OCI-LY1 (cell line): ENCODE results near the gene FBXO30.

Source experiments
- EZH2 ChIP-seq: fragments of 200-600 bp; sonication (generic), shearing (Covaris generic); IDR thresholded peaks from 2 replicates; pipeline ENCODE4 v1.8.0; 2017; ENCODE audit warnings: borderline replicate concordance, mixed run types, mild to moderate bottlenecking, antibody characterized with exemption, low read length, moderate library complexity, mixed read lengths
- TF ChIP-seq, protein P1 (sequence below): fragments of 200-600 bp; sonication (generic), shearing (Covaris generic); IDR thresholded peaks from 2 replicates; pipeline ENCODE4 v1.5.1; 2017; ENCODE audit warnings: mild to moderate bottlenecking, antibody characterized with exemption, low read length, moderate library complexity, mixed read lengths

- TF ChIP-seq, protein P1, sequence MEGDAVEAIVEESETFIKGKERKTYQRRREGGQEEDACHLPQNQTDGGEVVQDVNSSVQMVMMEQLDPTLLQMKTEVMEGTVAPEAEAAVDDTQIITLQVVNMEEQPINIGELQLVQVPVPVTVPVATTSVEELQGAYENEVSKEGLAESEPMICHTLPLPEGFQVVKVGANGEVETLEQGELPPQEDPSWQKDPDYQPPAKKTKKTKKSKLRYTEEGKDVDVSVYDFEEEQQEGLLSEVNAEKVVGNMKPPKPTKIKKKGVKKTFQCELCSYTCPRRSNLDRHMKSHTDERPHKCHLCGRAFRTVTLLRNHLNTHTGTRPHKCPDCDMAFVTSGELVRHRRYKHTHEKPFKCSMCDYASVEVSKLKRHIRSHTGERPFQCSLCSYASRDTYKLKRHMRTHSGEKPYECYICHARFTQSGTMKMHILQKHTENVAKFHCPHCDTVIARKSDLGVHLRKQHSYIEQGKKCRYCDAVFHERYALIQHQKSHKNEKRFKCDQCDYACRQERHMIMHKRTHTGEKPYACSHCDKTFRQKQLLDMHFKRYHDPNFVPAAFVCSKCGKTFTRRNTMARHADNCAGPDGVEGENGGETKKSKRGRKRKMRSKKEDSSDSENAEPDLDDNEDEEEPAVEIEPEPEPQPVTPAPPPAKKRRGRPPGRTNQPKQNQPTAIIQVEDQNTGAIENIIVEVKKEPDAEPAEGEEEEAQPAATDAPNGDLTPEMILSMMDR = no peak
- no peak for TF ChIP-seq EZH2
Measured at GRCh38 chr6:145829950-145830349, 15.4 kb upstream of the FBXO30 start.
